ENCODE results near the gene SNRPD2.

Gene SNRPD2

GRCh38 chr19:45715139-45715538 is 23.4 kb upstream of the SNRPD2 start:
- TF ChIP-seq FOXP2 (optimal IDR thresholded peaks at IDR 0.05; ENCODE audit: borderline replicate concordance, extremely low read depth, extremely low read length, insufficient read depth) (no peak), REST (IDR thresholded peaks at IDR 0.05; ENCODE audit: insufficient read depth in 1 of 2, low read depth in 2 of 2, low read length in 2 of 2) (no peak), TAF1 (IDR thresholded peaks at IDR 0.05; ENCODE audit: borderline replicate concordance, insufficient read depth, low read length) (no peak), POLR2AphosphoS5 (IDR thresholded peaks at IDR 0.05; ENCODE audit: low read depth, low read length) (no peak), SIN3A (IDR thresholded peaks at IDR 0.05; ENCODE audit: borderline replicate concordance, insufficient read depth, low read length) (no peak)

GRCh38 chr19:45713141-45713540 is 21.4 kb upstream of the SNRPD2 start:
- no peak for TF ChIP-seq SIN3A (IDR thresholded peaks at IDR 0.05; ENCODE audit: borderline replicate concordance, insufficient read depth, low read length)
- TF ChIP-seq POLR2AphosphoS5 (IDR thresholded peaks at IDR 0.05; ENCODE audit: low read depth, low read length) = no peak
- no peak for TF ChIP-seq REST (IDR thresholded peaks at IDR 0.05; ENCODE audit: insufficient read depth in 1 of 2, low read depth in 2 of 2, low read length in 2 of 2)
- no peak for TF ChIP-seq FOXP2 (optimal IDR thresholded peaks at IDR 0.05; ENCODE audit: borderline replicate concordance, extremely low read depth, extremely low read length, insufficient read depth)
- no peak for TF ChIP-seq TAF1 (IDR thresholded peaks at IDR 0.05; ENCODE audit: borderline replicate concordance, insufficient read depth, low read length)

GRCh38 chr19:45712699-45713067 is 20.9 kb upstream of the SNRPD2 start:
- TF ChIP-seq SIN3A (IDR thresholded peaks at IDR 0.05; ENCODE audit: borderline replicate concordance, insufficient read depth, low read length) (no peak), FOXP2 (optimal IDR thresholded peaks at IDR 0.05; ENCODE audit: borderline replicate concordance, extremely low read depth, extremely low read length, insufficient read depth) (no peak), REST (IDR thresholded peaks at IDR 0.05; ENCODE audit: insufficient read depth in 1 of 2, low read depth in 2 of 2, low read length in 2 of 2) (no peak), TAF1 (IDR thresholded peaks at IDR 0.05; ENCODE audit: borderline replicate concordance, insufficient read depth, low read length) (no peak), POLR2AphosphoS5 (IDR thresholded peaks at IDR 0.05; ENCODE audit: low read depth, low read length) (no peak)

DNA sequence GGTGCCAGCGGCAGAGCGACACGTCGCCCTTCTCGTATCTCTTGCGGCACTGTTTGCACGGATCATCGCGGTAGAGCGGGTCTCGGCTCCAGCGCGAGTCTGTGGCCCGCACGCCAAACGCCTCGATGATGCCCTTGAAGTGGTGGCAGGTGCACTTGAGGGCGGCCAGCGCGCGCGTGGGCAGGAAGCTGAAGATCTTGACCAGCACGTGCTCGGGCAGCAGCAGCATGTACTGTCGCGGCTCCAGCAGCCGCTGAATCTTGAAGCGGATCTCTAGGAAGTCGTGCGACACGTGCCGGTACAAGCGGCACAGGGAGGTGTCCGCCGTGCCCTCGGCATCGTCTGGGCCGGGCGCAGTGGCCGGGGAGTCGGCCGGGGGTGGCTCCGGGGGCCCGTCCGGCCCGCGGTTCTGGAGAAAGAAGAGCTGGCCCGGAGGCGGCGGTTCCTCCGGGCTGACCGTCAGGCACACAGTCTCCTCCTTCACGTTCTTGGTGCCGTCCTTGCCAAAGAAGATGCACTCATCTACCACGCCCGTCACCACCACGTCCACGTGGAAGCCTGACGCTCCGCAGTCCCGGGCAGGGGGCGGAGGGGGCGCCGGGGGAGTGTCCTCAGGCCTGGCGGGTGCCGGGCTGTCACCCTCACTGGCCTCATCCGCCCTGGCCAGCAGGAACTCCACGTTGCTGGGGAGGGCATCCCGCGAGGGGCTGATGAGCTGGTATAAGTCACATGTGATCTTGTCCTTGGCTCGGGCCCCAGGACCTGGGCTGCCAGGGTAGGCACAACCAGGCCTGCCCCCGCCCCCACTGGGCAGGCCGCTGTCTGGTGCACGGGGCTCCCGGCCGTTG is 20.3 kb upstream of the SNRPD2 start:
- TF ChIP-seq TAF1 (IDR thresholded peaks at IDR 0.05; ENCODE audit: borderline replicate concordance, insufficient read depth, low read length) = no peak
- TF ChIP-seq SIN3A (IDR thresholded peaks at IDR 0.05; ENCODE audit: borderline replicate concordance, insufficient read depth, low read length) = no peak
- no peak for TF ChIP-seq POLR2AphosphoS5 (IDR thresholded peaks at IDR 0.05; ENCODE audit: low read depth, low read length)
- TF ChIP-seq FOXP2 (optimal IDR thresholded peaks at IDR 0.05; ENCODE audit: borderline replicate concordance, extremely low read depth, extremely low read length, insufficient read depth) = no peak
- TF ChIP-seq REST (IDR thresholded peaks at IDR 0.05; ENCODE audit: insufficient read depth in 1 of 2, low read depth in 2 of 2, low read length in 2 of 2) = no peak
